Body of pancreas (tissue), 4 donors: ENCODE results near the gene CLDN5.

Source experiments
- POLR2A ChIP-seq, 3 donors: fragments of 450-650 bp; IDR thresholded peaks; one replicate each; pipeline ENCODE4 v1.6.1; 2016; ENCODE audit warnings: antibody characterized with exemption in 3 of 3, mild to moderate bottlenecking in 2 of 3
- TF ChIP-seq, protein P1 (sequence below), 7 experiments: fragments of 450-650 bp in 4 of 7; fragments of 200-600 bp in 3 of 7; sonication (generic) in 3 of 7; IDR thresholded peaks; one replicate each; pipeline ENCODE4 v1.5.1; 2016 to 2019; ENCODE audit warnings: antibody characterized with exemption in 7 of 7

DNA sequence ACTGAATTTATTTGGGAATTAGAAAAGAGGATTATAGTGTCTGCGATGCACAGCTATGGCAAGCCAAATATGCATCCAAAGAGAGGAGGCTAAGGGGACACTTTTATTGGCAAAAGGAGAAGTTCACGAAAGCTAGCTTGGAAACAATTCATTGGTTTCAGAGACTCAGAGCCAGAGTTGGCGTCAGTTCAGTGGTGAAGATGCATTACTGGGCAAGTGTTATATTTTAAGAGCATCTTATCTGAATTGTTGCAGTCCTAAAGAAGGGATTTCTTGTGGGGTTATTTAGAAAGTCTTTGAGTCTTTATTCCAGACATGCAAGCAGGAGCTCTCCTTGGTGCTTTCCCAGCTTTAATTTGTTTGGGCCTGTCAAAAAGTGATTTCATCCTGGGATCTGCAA lies 15.0 kb downstream of the CLDN5 start:
- TF ChIP-seq, protein P1, sequence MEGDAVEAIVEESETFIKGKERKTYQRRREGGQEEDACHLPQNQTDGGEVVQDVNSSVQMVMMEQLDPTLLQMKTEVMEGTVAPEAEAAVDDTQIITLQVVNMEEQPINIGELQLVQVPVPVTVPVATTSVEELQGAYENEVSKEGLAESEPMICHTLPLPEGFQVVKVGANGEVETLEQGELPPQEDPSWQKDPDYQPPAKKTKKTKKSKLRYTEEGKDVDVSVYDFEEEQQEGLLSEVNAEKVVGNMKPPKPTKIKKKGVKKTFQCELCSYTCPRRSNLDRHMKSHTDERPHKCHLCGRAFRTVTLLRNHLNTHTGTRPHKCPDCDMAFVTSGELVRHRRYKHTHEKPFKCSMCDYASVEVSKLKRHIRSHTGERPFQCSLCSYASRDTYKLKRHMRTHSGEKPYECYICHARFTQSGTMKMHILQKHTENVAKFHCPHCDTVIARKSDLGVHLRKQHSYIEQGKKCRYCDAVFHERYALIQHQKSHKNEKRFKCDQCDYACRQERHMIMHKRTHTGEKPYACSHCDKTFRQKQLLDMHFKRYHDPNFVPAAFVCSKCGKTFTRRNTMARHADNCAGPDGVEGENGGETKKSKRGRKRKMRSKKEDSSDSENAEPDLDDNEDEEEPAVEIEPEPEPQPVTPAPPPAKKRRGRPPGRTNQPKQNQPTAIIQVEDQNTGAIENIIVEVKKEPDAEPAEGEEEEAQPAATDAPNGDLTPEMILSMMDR (IDR thresholded peaks at IDR 0.05): no peak
- TF ChIP-seq POLR2A (IDR thresholded peaks at IDR 0.05): no peak
